Loucy (cell line): ENCODE data around the gene MAP7D3.

Experiments used
- H2AFZ ChIP-seq: fragments of 200-600 bp; sonication (generic); 2 replicates; pipeline ENCODE4 v1.6.0; 2016; ENCODE audit warnings: antibody characterized with exemption, mild to moderate bottlenecking, low read length, moderate library complexity
- H3F3A ChIP-seq: fragments of 200-600 bp; 2 replicates; pipeline ENCODE4 v1.6.0; 2016; ENCODE audit warnings: antibody characterized with exemption, low read depth, mild to moderate bottlenecking
- H3K27me3 ChIP-seq: fragments of 200-600 bp; sonication (generic); 2 replicates; pipeline ENCODE4 v1.6.1; 2014; ENCODE audit warnings: low read length, mild to moderate bottlenecking; ENCODE audit not compliant: insufficient read depth, poor library complexity, severe bottlenecking
- H3K36me3 ChIP-seq: fragments of 200-600 bp; sonication (generic); 2 replicates; pipeline ENCODE4 v1.6.1; 2016; ENCODE audit warnings: low read length; ENCODE audit not compliant: insufficient read depth
- H3K4me1 ChIP-seq: fragments of 200-600 bp; sonication (generic); 2 replicates; pipeline ENCODE4 v1.5.1; 2014; ENCODE audit warnings: low read length, mild to moderate bottlenecking; ENCODE audit not compliant: insufficient read depth, poor library complexity, severe bottlenecking
- H3K4me2 ChIP-seq: fragments of 200-600 bp; sonication (generic); 2 replicates; pipeline ENCODE4 v1.6.0; 2014; ENCODE audit warnings: antibody characterized with exemption, low read length, low read depth, mild to moderate bottlenecking; ENCODE audit not compliant: poor library complexity, severe bottlenecking
- H3K4me3 ChIP-seq: fragments of 200-600 bp; sonication (generic); 2 replicates; pipeline ENCODE4 v1.5.1; 2014; ENCODE audit warnings: low read length, mild to moderate bottlenecking, mixed read lengths; ENCODE audit not compliant: poor library complexity, severe bottlenecking
- H3K79me2 ChIP-seq: fragments of 200-600 bp; sonication (generic); 2 replicates; pipeline ENCODE4 v1.6.1; 2014; ENCODE audit warnings: low read length; ENCODE audit not compliant: insufficient read depth
- H3K9ac ChIP-seq: fragments of 200-600 bp; sonication (generic); 2 replicates; pipeline ENCODE4 v1.6.0; 2014; ENCODE audit warnings: mild to moderate bottlenecking, low read depth, low read length, moderate library complexity; ENCODE audit not compliant: poor library complexity, severe bottlenecking
- H3K9me2 ChIP-seq: fragments of 200-600 bp; sonication (generic); replicated peaks from 2 replicates; pipeline ENCODE4 v1.6.1; 2016; ENCODE audit warnings: low read depth, low read length, mixed read lengths
- H3K9me3 ChIP-seq: fragments of 200-600 bp; sonication (generic); 2 replicates; pipeline ENCODE4 v1.6.1; 2014; ENCODE audit warnings: mild to moderate bottlenecking, antibody characterized with exemption, low read length, low read depth; ENCODE audit not compliant: insufficient read depth
- H4K20me1 ChIP-seq: fragments of 200-600 bp; sonication (generic); 2 replicates; pipeline ENCODE4 v1.6.0; 2014; ENCODE audit warnings: antibody characterized with exemption, low read length, mild to moderate bottlenecking; ENCODE audit not compliant: insufficient read depth, poor library complexity, severe bottlenecking
- CTCF ChIP-seq: fragments of 200-600 bp; sonication (generic); conservative IDR thresholded peaks from 2 replicates; pipeline ENCODE4 v1.5.1; 2014; ENCODE audit warnings: mild to moderate bottlenecking, antibody characterized with exemption, low read length
- EZH2phosphoT487 ChIP-seq: fragments of 200-600 bp; IDR thresholded peaks from 2 replicates; pipeline ENCODE4 v1.6.1; 2018; ENCODE audit warnings: antibody characterized with exemption, mild to moderate bottlenecking, moderate library complexity, borderline replicate concordance

Gene MAP7D3

GRCh38 chrX:136166221-136166855 lies 84.9 kb downstream of the MAP7D3 start:
- Histone ChIP-seq H3K9me2 (no peaks in the 10 kb centered on the region), H3K27me3 (no peaks in the 10 kb centered on the region), H3K4me2 (no peak overlapping the region), H3K36me3 (no peaks in the 10 kb centered on the region), H3K79me2 (no peaks in the 10 kb centered on the region), H2AFZ (no peak overlapping the region), H3F3A (no peaks in the 10 kb centered on the region), H3K4me3 (no peak overlapping the region), H3K9ac (no peak overlapping the region), H3K9me3 (no peaks in the 10 kb centered on the region), H4K20me1 (no peaks in the 10 kb centered on the region), H3K4me1 (no peaks in the 10 kb centered on the region)
- TF ChIP-seq CTCF (peak; percentile 46), EZH2phosphoT487 (no peak)

GRCh38 chrX:136165406-136165805 lies 85.8 kb downstream of the MAP7D3 start:
- H3K36me3 ChIP-seq: no peaks in the 10 kb centered on the region
- H3K9me2 ChIP-seq: no peaks in the 10 kb centered on the region
- no peaks in the 10 kb centered on the region for H3F3A ChIP-seq
- no peak overlapping the region for H3K4me2 ChIP-seq
- H3K4me3 ChIP-seq: no peak overlapping the region
- TF ChIP-seq EZH2phosphoT487 (no peak), CTCF (no peak)
- no peak overlapping the region for H3K9ac ChIP-seq
- no peaks in the 10 kb centered on the region for H4K20me1 ChIP-seq
- H2AFZ ChIP-seq: no peak overlapping the region
- H3K9me3 ChIP-seq: no peaks in the 10 kb centered on the region
- H3K79me2 ChIP-seq: no peaks in the 10 kb centered on the region
- no peaks in the 10 kb centered on the region for H3K27me3 ChIP-seq
- no peaks in the 10 kb centered on the region for H3K4me1 ChIP-seq

- Histone ChIP-seq H3K27me3 (no peaks in the 10 kb centered on the region), H4K20me1 (no peaks in the 10 kb centered on the region), H3K79me2 (no peaks in the 10 kb centered on the region), H3K9me2 (no peaks in the 10 kb centered on the region), H3K4me2 (no peak overlapping the region), H3K4me1 (no peaks in the 10 kb centered on the region), H3K36me3 (no peaks in the 10 kb centered on the region), H2AFZ (no peak overlapping the region), H3K9me3 (no peaks in the 10 kb centered on the region), H3F3A (no peaks in the 10 kb centered on the region), H3K4me3 (no peak overlapping the region), H3K9ac (no peak overlapping the region)
- TF ChIP-seq CTCF: no peak
Measured at GRCh38 chrX:136163689-136164088, 87.5 kb downstream of the MAP7D3 start.
